ENCODE measurements around the gene NELFCD.

Gene NELFCD

GRCh38 chr20:58987790-58988564 lies 6.9 kb downstream of the NELFCD start:
- TF ChIP-seq EZH2phosphoT487 (conservative IDR thresholded peaks at IDR 0.05; ENCODE audit: low read length) (no peak), CTCF (IDR thresholded peaks at IDR 0.05; ENCODE audit: insufficient read depth, low read length, poor library complexity, severe bottlenecking) (no peak)
- Histone ChIP-seq H3F3A (ENCODE audit: insufficient read depth) (peaks cover 17% of the 10 kb centered on the region; the same call in 1 of the 2 replicates), H3K27me3 (ENCODE audit: low read length) (no peaks in the 10 kb centered on the region), H2AFZ (ENCODE audit: low read depth, low read length, severe bottlenecking) (no peak overlapping the region), H3K27ac (ENCODE audit: low read depth, low read length) (no peak overlapping the region), H3K79me2 (ENCODE audit: insufficient read depth, low read length) (peaks cover 35% of the 10 kb centered on the region), H3K9me2 (replicated peaks; ENCODE audit: insufficient read depth, low read length) (no peaks in the 10 kb centered on the region), H3K9ac (ENCODE audit: low read length) (no peak overlapping the region), H4K20me1 (ENCODE audit: low read depth, low read length) (peaks cover 4% of the 10 kb centered on the region; the same call in 1 of the 2 replicates), H3K36me3 (ENCODE audit: low read length) (peaks cover 23% of the 10 kb centered on the region), H3K4me2 (ENCODE audit: low read depth, low read length, poor library complexity, severe bottlenecking) (no peak overlapping the region), H3K4me3 (ENCODE audit: insufficient read depth, low read length, poor library complexity, severe bottlenecking) (no peak overlapping the region), H3K9me3 (ENCODE audit: insufficient read depth, low read length) (no peaks in the 10 kb centered on the region)

- Histone ChIP-seq H3F3A (ENCODE audit: insufficient read depth) (peaks cover 18% of the 10 kb centered on the region; the same call in 1 of the 2 replicates), H2AFZ (ENCODE audit: low read depth, low read length, severe bottlenecking) (no peak overlapping the region), H3K79me2 (ENCODE audit: insufficient read depth, low read length) (peaks cover 29% of the 10 kb centered on the region), H4K20me1 (ENCODE audit: low read depth, low read length) (peaks cover 4% of the 10 kb centered on the region; the same call in 1 of the 2 replicates), H3K36me3 (ENCODE audit: low read length) (peaks cover 24% of the 10 kb centered on the region), H3K4me3 (ENCODE audit: insufficient read depth, low read length, poor library complexity, severe bottlenecking) (no peak overlapping the region), H3K27me3 (ENCODE audit: low read length) (no peaks in the 10 kb centered on the region), H3K4me2 (ENCODE audit: low read depth, low read length, poor library complexity, severe bottlenecking) (no peak overlapping the region), H3K9me3 (ENCODE audit: insufficient read depth, low read length) (no peaks in the 10 kb centered on the region), H3K9ac (ENCODE audit: low read length) (no peak overlapping the region), H3K27ac (ENCODE audit: low read depth, low read length) (no peak overlapping the region), H3K9me2 (replicated peaks; ENCODE audit: insufficient read depth, low read length) (no peaks in the 10 kb centered on the region)
- TF ChIP-seq EZH2phosphoT487 (conservative IDR thresholded peaks at IDR 0.05; ENCODE audit: low read length) = no peak
These were observed 7.5 kb downstream of the NELFCD start for GRCh38 chr20:58988565-58988882.

GRCh38 chr20:58989196-58989595 lies 8.1 kb downstream of the NELFCD start:
- no peak overlapping the region for H2AFZ ChIP-seq (ENCODE audit: low read depth, low read length, severe bottlenecking)
- H3F3A ChIP-seq (ENCODE audit: insufficient read depth) = peaks cover 24% of the 10 kb centered on the region; the same call in 1 of the 2 replicates
- TF ChIP-seq CTCF (IDR thresholded peaks at IDR 0.05; ENCODE audit: insufficient read depth, low read length, poor library complexity, severe bottlenecking) (no peak), EZH2phosphoT487 (conservative IDR thresholded peaks at IDR 0.05; ENCODE audit: low read length) (no peak)
- no peaks in the 10 kb centered on the region for H3K9me3 ChIP-seq (ENCODE audit: insufficient read depth, low read length)
- no peak overlapping the region for H3K4me3 ChIP-seq (ENCODE audit: insufficient read depth, low read length, poor library complexity, severe bottlenecking)
- no peaks in the 10 kb centered on the region for H3K27me3 ChIP-seq (ENCODE audit: low read length)
- peaks cover 23% of the 10 kb centered on the region for H3K79me2 ChIP-seq (ENCODE audit: insufficient read depth, low read length)
- H3K36me3 ChIP-seq (ENCODE audit: low read length) = peaks cover 24% of the 10 kb centered on the region
- H3K4me2 ChIP-seq (ENCODE audit: low read depth, low read length, poor library complexity, severe bottlenecking) = no peak overlapping the region
- H3K27ac ChIP-seq (ENCODE audit: low read depth, low read length) = no peak overlapping the region
- H3K9ac ChIP-seq (ENCODE audit: low read length) = no peak overlapping the region
- no peaks in the 10 kb centered on the region for H3K9me2 ChIP-seq (replicated peaks; ENCODE audit: insufficient read depth, low read length)
- H4K20me1 ChIP-seq (ENCODE audit: low read depth, low read length) = peaks cover 4% of the 10 kb centered on the region; the same call in 1 of the 2 replicates

All from SU-DHL-6 (cell line).